Calu3 (cell line): Measurements from ENCODE around the gene FKBP11. TPM values are rescaled to one million over a fixed set of nuclear protein-coding genes. Genes with fewer than 3 reads are reported as not detected.

Source experiments
- BruUV-seq: library from RNA; stranded (reverse); fragments of 400-500 nt; replicated peaks from 2 replicates; lab custom pipeline; 2021; lab: Mats Ljungman, UMichigan
- CTCF ChIA-PET: fragments of 300-600 bp; sonication (Branson Sonifier 250); formaldehyde crosslinking; loops from one replicate; lab custom pipeline; 2022; ENCODE audit warnings: antibody characterized with exemption; lab: Charles Lee
- DNase-seq: peaks from one replicate; pipeline ENCODE4 v3.0.0; 2022
- H3K27ac Mint-ChIP-seq: one replicate; pipeline ENCODE4 v1.8.0; 2022; ENCODE audit warnings: mixed read lengths; ENCODE audit not compliant: unreplicated experiment
- H3K27me3 Mint-ChIP-seq: one replicate; pipeline ENCODE4 v1.8.0; 2022; ENCODE audit warnings: mixed read lengths; ENCODE audit not compliant: unreplicated experiment
- H3K36me3 Mint-ChIP-seq: one replicate; pipeline ENCODE4 v1.8.0; 2022; ENCODE audit warnings: mild to moderate bottlenecking, moderate library complexity, mixed read lengths; ENCODE audit not compliant: insufficient read depth, unreplicated experiment
- H3K4me1 Mint-ChIP-seq: one replicate; pipeline ENCODE4 v1.8.0; 2022; ENCODE audit warnings: mild to moderate bottlenecking, low read depth, mixed read lengths; ENCODE audit not compliant: unreplicated experiment
- H3K4me3 Mint-ChIP-seq: one replicate; pipeline ENCODE4 v1.8.0; 2022; ENCODE audit warnings: mild to moderate bottlenecking, low read depth, moderate library complexity, mixed read lengths; ENCODE audit not compliant: unreplicated experiment
- H3K9me3 Mint-ChIP-seq: one replicate; pipeline ENCODE4 v1.8.0; 2022; ENCODE audit warnings: low read depth, mixed read lengths; ENCODE audit not compliant: unreplicated experiment
- intact Hi-C: fragments of 100-400 bp; cut with micrococcal nuclease; formaldehyde crosslinking; loops from one replicate; pipeline ENCODE4 v1.10.0; 2022; ENCODE audit not compliant: unreplicated experiment
- total RNA-seq: library from RNA; stranded (reverse); gene quantifications from 2 replicates; pipeline ENCODE4 v1.2.3, GENCODE V29; 2022
- TF ChIP-seq, protein P1 (sequence below): fragments of 200-600 bp; IDR thresholded peaks from one replicate; pipeline ENCODE4 v1.8.0; 2022; ENCODE audit warnings: antibody characterized with exemption; ENCODE audit not compliant: unreplicated experiment

The FKBP11 gene
- total RNA-seq, 1 experiment from 2014 or later: 21.4 TPM

DNA sequence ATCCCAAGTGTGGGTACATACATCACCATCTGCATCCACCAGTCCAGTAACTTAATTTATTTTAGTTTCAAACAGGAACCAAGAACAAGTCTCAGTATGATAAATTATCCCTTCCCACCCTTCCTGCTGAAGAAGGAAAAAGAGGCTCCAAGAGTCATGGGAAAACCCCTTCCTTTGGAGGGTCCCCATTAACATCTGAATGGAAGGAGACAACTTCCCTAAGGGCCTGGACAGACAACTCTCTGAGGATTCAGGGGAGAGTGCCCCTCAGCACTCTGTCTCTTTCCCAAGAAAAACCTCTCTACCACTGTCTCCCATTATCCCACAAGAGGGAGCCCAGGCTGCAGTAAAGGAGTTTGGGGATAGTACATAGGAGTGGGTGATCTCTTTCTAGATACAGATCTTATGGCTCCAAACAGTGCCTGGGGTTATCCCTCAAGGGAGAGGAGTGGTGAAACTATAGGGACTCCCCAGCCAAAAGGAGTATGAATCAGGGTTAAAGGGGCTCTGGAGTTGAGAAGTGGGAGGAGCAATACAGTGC is 40.1 kb upstream of the FKBP11 start:
- no peaks in the 10 kb centered on the region for H3K9me3 Mint-ChIP-seq
- peaks cover 39% of the 10 kb centered on the region for H3K27me3 Mint-ChIP-seq
- TF ChIP-seq, protein P1, sequence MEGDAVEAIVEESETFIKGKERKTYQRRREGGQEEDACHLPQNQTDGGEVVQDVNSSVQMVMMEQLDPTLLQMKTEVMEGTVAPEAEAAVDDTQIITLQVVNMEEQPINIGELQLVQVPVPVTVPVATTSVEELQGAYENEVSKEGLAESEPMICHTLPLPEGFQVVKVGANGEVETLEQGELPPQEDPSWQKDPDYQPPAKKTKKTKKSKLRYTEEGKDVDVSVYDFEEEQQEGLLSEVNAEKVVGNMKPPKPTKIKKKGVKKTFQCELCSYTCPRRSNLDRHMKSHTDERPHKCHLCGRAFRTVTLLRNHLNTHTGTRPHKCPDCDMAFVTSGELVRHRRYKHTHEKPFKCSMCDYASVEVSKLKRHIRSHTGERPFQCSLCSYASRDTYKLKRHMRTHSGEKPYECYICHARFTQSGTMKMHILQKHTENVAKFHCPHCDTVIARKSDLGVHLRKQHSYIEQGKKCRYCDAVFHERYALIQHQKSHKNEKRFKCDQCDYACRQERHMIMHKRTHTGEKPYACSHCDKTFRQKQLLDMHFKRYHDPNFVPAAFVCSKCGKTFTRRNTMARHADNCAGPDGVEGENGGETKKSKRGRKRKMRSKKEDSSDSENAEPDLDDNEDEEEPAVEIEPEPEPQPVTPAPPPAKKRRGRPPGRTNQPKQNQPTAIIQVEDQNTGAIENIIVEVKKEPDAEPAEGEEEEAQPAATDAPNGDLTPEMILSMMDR: no peak
- no peaks in the 10 kb centered on the region for H3K36me3 Mint-ChIP-seq
- BruUV-seq: no TSS peak
- H3K27ac Mint-ChIP-seq: no peak overlapping the region
- DNase-seq: no peak
- no peak overlapping the region for H3K4me3 Mint-ChIP-seq
- CTCF ChIA-PET: no interaction called here
- peaks cover 8% of the 10 kb centered on the region for H3K4me1 Mint-ChIP-seq
- intact Hi-C loops: no loop called here

DNA sequence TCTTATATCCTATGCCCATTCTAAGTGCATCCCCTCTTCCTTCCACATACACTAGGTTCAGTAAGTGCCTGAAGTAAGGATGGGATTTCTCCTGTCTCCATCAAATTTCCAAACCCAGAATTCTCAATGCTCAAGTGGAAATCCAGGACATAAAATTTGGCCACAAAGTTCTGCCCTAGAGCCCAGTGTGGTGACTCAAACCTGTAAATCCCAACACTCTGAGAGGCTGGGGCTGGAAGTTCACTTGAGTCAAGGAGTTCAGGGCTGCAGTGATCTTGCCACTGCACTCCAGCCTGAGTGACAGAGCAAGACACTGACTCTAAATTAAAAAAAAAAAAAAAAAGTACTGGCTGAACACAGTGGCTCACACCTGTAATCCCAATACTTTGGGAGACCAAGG is 36.5 kb upstream of the FKBP11 start:
- Mint-ChIP-seq H3K27me3 (peaks cover 17% of the 10 kb centered on the region), H3K27ac (no peak overlapping the region), H3K36me3 (peaks cover 10% of the 10 kb centered on the region), H3K9me3 (no peaks in the 10 kb centered on the region), H3K4me1 (peaks cover 8% of the 10 kb centered on the region), H3K4me3 (no peak overlapping the region)
- TF ChIP-seq, protein P1: no peak
- CTCF ChIA-PET: interaction anchor here (0.7 kb wide), 1 partner anchor 11 kb away, joined by 5 read pairs; no protein-coding TSS in a partner anchor
- intact Hi-C loops: no loop called here
- BruUV-seq: no TSS peak
- no peak for DNase-seq

DNA sequence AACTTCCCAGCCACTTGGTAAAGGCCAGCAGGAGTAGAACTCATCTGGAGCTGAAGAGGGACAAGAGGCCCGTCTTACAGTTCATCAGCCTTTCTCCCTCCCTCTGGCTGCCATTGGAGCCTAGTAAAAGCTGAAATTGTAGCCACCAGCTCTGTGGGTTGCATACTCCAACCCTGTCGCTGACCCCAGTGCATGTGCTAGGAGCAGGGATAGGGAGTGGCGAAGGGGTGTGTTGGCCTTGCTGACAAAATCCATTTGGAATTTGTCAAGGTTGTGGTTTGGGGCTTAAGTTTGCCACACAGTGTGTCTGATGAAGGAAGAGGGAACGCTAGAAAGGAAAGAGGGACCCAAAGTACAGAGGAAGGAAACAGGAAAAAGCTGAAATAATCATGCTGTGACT is 36.0 kb upstream of the FKBP11 start:
- no peak overlapping the region for H3K4me3 Mint-ChIP-seq
- DNase-seq: no peak
- peaks cover 15% of the 10 kb centered on the region for H3K27me3 Mint-ChIP-seq
- H3K27ac Mint-ChIP-seq: no peak overlapping the region
- TF ChIP-seq, protein P1: no peak
- H3K4me1 Mint-ChIP-seq: peaks cover 8% of the 10 kb centered on the region
- H3K36me3 Mint-ChIP-seq: peaks cover 14% of the 10 kb centered on the region
- CTCF ChIA-PET: no interaction called here
- BruUV-seq: no TSS peak
- H3K9me3 Mint-ChIP-seq: no peaks in the 10 kb centered on the region
- intact Hi-C loops: no loop called here

DNA sequence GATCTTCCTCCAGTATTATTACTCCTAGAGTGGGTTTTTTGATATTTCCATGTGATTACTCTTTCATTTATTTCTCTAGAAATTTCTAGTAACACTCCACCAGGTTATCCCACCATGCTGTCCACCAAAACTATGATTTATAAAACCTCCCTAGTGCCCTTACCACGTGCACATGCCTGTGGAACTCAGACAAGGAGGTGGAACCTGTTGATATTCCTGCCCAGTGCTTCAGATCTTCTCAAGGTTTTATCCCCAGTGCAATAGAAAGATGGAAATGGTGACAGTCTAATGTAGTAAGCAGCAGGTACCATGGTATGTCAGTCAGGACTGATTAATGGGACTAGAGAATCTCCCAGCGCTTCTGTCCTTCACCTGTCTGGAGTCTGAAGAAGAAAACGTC is 35.5 kb upstream of the FKBP11 start:
- H3K4me1 Mint-ChIP-seq: peaks cover 8% of the 10 kb centered on the region
- H3K27ac Mint-ChIP-seq: no peak overlapping the region
- BruUV-seq: no TSS peak
- no peaks in the 10 kb centered on the region for H3K9me3 Mint-ChIP-seq
- H3K27me3 Mint-ChIP-seq: peaks cover 10% of the 10 kb centered on the region
- no peak overlapping the region for H3K4me3 Mint-ChIP-seq
- CTCF ChIA-PET: no interaction called here
- intact Hi-C loops: no loop called here
- peaks cover 19% of the 10 kb centered on the region for H3K36me3 Mint-ChIP-seq
- no peak for DNase-seq
- TF ChIP-seq, protein P1: no peak
